ENCODE data around the gene PROM1. TPM values are rescaled to one million over a fixed set of nuclear protein-coding genes. Genes with fewer than 3 reads are reported as not detected.

PROM1 gene
- total and polyA plus RNA-seq, 2 of the 8 experiments (the other 6 are each of a cell fraction or from before 2014, with no cell fraction given): 36.0 to 59.7 TPM

GRCh38 chr4:16067515-16067914 lies 16.3 kb downstream of the PROM1 start:
- no peak overlapping the region for H3K4me2 ChIP-seq (ENCODE audit: insufficient read depth in 1 of 2, low read depth in 2 of 2, low read length in 2 of 2)
- DNase-seq (ENCODE audit: low read depth in 1 of 2, low spot score in 2 of 2): no peak
- H3K27ac ChIP-seq (ENCODE audit: low read depth, low read length): no peak overlapping the region
- H3K4me3 ChIP-seq (ENCODE audit: extremely low read depth in 1 of 4, insufficient read depth in 2 of 4, low read depth in 3 of 4, low read length in 4 of 4): no peak overlapping the region
- H2BK15ac ChIP-seq (ENCODE audit: low read length): no peak overlapping the region
- H4K5ac ChIP-seq (ENCODE audit: insufficient read length, low read depth, low read length): no peak overlapping the region
- H3K56ac ChIP-seq (replicated peaks; ENCODE audit: insufficient read length, low read depth, low read length): no peak overlapping the region
- no peaks in the 10 kb centered on the region for H3K23me2 ChIP-seq (ENCODE audit: low read depth, low read length)
- H3K14ac ChIP-seq (ENCODE audit: insufficient read length): no peak overlapping the region
- H2BK20ac ChIP-seq (ENCODE audit: low read length): no peak overlapping the region
- ChIA-PET POLR2A (ENCODE audit: partially characterized antibody) (interaction anchor here (1.2 to 7.3 kb wide), 2 partner anchors 10 to 14 kb away, joined by 4 to 87 read pairs; partner anchors contain the start of gene PROM1), CTCF (ENCODE audit: partially characterized antibody) (interaction anchor here (1.3 to 2.4 kb wide), 2 partner anchors 9 to 133 kb away, joined by 4 to 6 read pairs; no protein-coding TSS in a partner anchor)
- H4K20me1 ChIP-seq (replicated peaks in 1 of 2; ENCODE audit: control insufficient read depth in 1 of 2, insufficient read depth in 2 of 2, low read length in 2 of 2): peaks cover 0 to 6% of the 10 kb centered on the region in 2 experiments
- no peaks in the 10 kb centered on the region for H3K27me3 ChIP-seq (replicated peaks in 1 of 4; ENCODE audit: control insufficient read depth in 3 of 4, extremely low read depth in 1 of 4, insufficient read depth in 3 of 4, low read length in 3 of 4)
- peaks cover 0 to 30% (median 15%) of the 10 kb centered on the region in 4 experiments; a peak in 5 of 8 replicates for H3K36me3 ChIP-seq (ENCODE audit: control insufficient read depth in 2 of 4, insufficient read depth in 4 of 4, low read length in 3 of 4)
- peaks cover 0 to 6% (median 2%) of the 10 kb centered on the region in 4 experiments; a peak in 4 of 7 replicates for H3K4me1 ChIP-seq (replicated peaks in 1 of 4; ENCODE audit: control insufficient read depth in 3 of 4, insufficient read depth in 4 of 4, low read length in 3 of 4)
- H3K79me2 ChIP-seq (ENCODE audit: control insufficient read depth in 1 of 2, insufficient read depth in 2 of 2, low read length in 2 of 2): peaks cover 14 to 95% of the 10 kb centered on the region in 2 experiments
- no peak for FAIRE-seq
- H3K18ac ChIP-seq (ENCODE audit: extremely low read depth, low read length): no peak overlapping the region
- H3K9me3 ChIP-seq (ENCODE audit: insufficient read depth in 2 of 2, low read depth in 1 of 2, low read length in 1 of 2): no peaks in the 10 kb centered on the region
- peaks cover 9% of the 10 kb centered on the region for H3K79me1 ChIP-seq (ENCODE audit: low read depth, low read length)
- no peak overlapping the region for H2BK5ac ChIP-seq (ENCODE audit: low read depth, low read length)
- no peak overlapping the region for H2AK5ac ChIP-seq (ENCODE audit: low read depth, low read length)
- no peak overlapping the region for H3K4ac ChIP-seq (replicated peaks; ENCODE audit: insufficient read length, low read depth, low read length)
- no peak overlapping the region for H2AFZ ChIP-seq (ENCODE audit: low read length)
- H4K91ac ChIP-seq (replicated peaks; ENCODE audit: insufficient read length, low read length): no peak overlapping the region
- WGBS, 2 experiments (ENCODE audit: extremely low coverage in 1 of 2, insufficient coverage in 1 of 2, insufficient read length in 1 of 2, insufficient replicate concordance in 2 of 2, low coverage in 1 of 2, low lambda C conversion rate in 2 of 2, missing lambda C conversion rate in 1 of 2): 91% methylated on average over 12 of the region's 12 CpGs; no CpG with 5 or more reads in 1 of the 2 experiments
- H4K8ac ChIP-seq (ENCODE audit: extremely low read depth, insufficient read depth, low read length): no peak overlapping the region
- no peak overlapping the region for H3K9ac ChIP-seq (replicated peaks in 1 of 4; ENCODE audit: extremely low read depth in 1 of 4, low read depth in 3 of 4, low read length in 3 of 4)
- no peak overlapping the region for H3K23ac ChIP-seq (ENCODE audit: insufficient read length)
- H2BK120ac ChIP-seq (replicated peaks; ENCODE audit: low read depth, low read length): no peak overlapping the region
- H2BK12ac ChIP-seq (ENCODE audit: low read depth, low read length): no peak overlapping the region
- TF ChIP-seq ZNF274 (IDR thresholded peaks at IDR 0.05; ENCODE audit: borderline replicate concordance, extremely low read depth, low read length): no peak
- no peak for TF ChIP-seq POU5F1 (IDR thresholded peaks at IDR 0.05; ENCODE audit: low read depth, low read length)
- no peak for TF ChIP-seq RFX5 (IDR thresholded peaks at IDR 0.05; ENCODE audit: borderline replicate concordance, low read depth, low read length)
- no peak for TF ChIP-seq CHD1 (IDR thresholded peaks at IDR 0.05; ENCODE audit: low read depth, low read length)
- TF ChIP-seq CEBPB (IDR thresholded peaks at IDR 0.05; ENCODE audit: low read depth, low read length): no peak
- no peak for TF ChIP-seq ASH2L (IDR thresholded peaks at IDR 0.05; ENCODE audit: low read length)
- no peak for TF ChIP-seq JUND (IDR thresholded peaks at IDR 0.05; ENCODE audit: low read length)
- TF ChIP-seq CHD2 (IDR thresholded peaks at IDR 0.05; ENCODE audit: low read length): no peak
- TF ChIP-seq NRF1 (IDR thresholded peaks at IDR 0.05; ENCODE audit: low read depth, low read length): no peak
- no peak for TF ChIP-seq SAP30 (IDR thresholded peaks at IDR 0.05; ENCODE audit: insufficient read depth, insufficient replicate concordance, low read length)
- TF ChIP-seq TCF12 (IDR thresholded peaks at IDR 0.05; ENCODE audit: low read depth, low read length): no peak
- TF ChIP-seq E2F6 (IDR thresholded peaks at IDR 0.05): no peak
- TF ChIP-seq ATF2 (IDR thresholded peaks at IDR 0.05; ENCODE audit: low read length): no peak

All from H1 (cell line).